ENCODE results near the gene UBE3B. TPM values are rescaled to one million over a fixed set of nuclear protein-coding genes. Genes with fewer than 3 reads are reported as not detected.

Gene UBE3B
- polyA plus RNA-seq, 1 donor (not counting 4 experiments of a cell fraction or from before 2014, with no cell fraction given) = 27.1 TPM

DNA sequence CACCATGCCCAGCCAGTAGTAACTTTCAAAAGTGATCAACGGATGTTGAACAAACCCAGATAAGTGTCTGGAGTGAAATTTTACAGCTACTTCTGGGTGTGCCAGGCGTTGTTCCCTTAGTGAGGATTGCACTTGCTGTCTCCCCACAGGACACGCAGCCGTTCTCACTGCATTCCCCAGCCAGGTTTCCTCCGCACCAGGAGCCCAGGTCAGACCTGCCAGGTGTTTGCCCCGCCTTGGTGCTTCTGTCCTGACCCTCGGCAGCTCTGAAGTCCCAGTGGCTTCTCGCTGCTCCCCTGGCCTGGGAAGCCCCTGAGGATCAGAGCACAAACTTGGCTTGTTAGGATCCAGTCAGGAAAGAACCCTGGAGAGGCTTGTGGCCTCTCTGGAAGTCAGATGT, 59.7 kb downstream of the UBE3B start:
- Histone ChIP-seq H3K9me1 (ENCODE audit: control insufficient read depth, extremely low read depth, insufficient read depth, low read length) (no peaks in the 10 kb centered on the region), H2AFZ (ENCODE audit: control insufficient read depth, low read length) (no peak overlapping the region), H3K27me3 (ENCODE audit: control insufficient read depth, extremely low read depth, insufficient read depth, low read length) (no peaks in the 10 kb centered on the region), H3K4me2 (ENCODE audit: control insufficient read depth, extremely low read depth, insufficient read depth, low read depth, low read length) (no peak overlapping the region), H3K79me2 (ENCODE audit: control insufficient read depth, insufficient read depth, low read length) (no peaks in the 10 kb centered on the region), H3K4me3 (ENCODE audit: control insufficient read depth in 2 of 3, extremely low read depth in 1 of 3, insufficient read depth in 2 of 3, low read depth in 1 of 3, low read length in 3 of 3) (no peak overlapping the region), H3K27ac (ENCODE audit: control insufficient read depth, insufficient read depth, low read length) (no peak overlapping the region), H3K36me3 (ENCODE audit: control insufficient read depth in 2 of 2, extremely low read depth in 1 of 2, insufficient read depth in 2 of 2, low read length in 2 of 2) (no peaks in the 10 kb centered on the region), H4K20me1 (ENCODE audit: control insufficient read depth, extremely low read depth, insufficient read depth, low read length) (no peaks in the 10 kb centered on the region), H3K4me1 (ENCODE audit: control insufficient read depth, extremely low read depth, insufficient read depth, low read length) (peaks cover 9% of the 10 kb centered on the region), H3K9ac (ENCODE audit: control insufficient read depth, extremely low read depth, insufficient read depth, low read length) (no peak overlapping the region), H3K9me3 (ENCODE audit: control insufficient read depth, low read depth, low read length) (no peaks in the 10 kb centered on the region)
- no peak for TF ChIP-seq CTCF (optimal IDR thresholded peaks at IDR 0.05 in 1 of 3, IDR thresholded peaks at IDR 0.05 in 1 of 3, conservative IDR thresholded peaks at IDR 0.05 in 1 of 3; ENCODE audit: extremely low read depth in 1 of 3, insufficient read depth in 2 of 3, low read length in 3 of 3)
- TF ChIP-seq EZH2 (IDR thresholded peaks at IDR 0.05; ENCODE audit: low read length) = no peak
- FAIRE-seq (no peak), DNase-seq (ENCODE audit: low read depth, low spot score) (no peak)
- dilution Hi-C loops (cut with MboI; ENCODE audit: extremely low pct_ligation_motif_present, low sequenced_read_pairs) = loop anchor here (25.0 kb wide), 1 partner anchor 250 kb away; no protein-coding TSS in a partner anchor

DNA sequence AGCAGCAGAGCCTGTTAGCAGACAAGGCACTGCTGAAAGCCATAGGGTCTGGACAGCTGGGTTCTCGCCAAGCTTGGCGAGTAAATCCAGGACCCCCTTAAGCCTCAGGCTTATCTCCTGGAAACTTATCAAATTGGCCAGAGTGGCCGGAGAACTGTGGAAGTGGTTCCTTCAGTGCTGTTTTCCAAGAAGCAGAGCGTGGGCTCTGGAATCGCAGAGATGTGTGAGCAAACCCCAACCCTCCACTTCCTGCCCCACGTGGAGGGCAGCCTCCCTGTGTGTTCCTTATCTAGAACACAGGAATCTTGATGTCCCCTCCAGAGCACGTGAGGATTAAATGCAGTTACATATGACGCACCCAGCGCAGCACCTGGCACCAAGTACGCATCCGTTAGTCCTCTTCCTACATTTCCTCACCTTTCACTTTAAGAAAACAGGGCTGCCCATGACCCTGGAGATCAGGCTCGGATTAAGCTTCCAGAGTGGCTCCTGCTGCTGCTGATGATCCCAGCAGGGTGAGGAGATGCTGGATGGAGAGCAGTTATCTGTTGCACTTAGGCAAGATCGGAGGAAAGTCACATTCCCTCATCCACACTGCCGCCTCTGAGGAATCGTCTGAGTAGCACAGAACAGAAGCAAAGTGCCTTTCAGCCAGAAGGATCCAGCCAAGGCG, 60.9 kb downstream of the UBE3B start:
- H3K79me2 ChIP-seq (ENCODE audit: control insufficient read depth, insufficient read depth, low read length) = no peaks in the 10 kb centered on the region
- no peaks in the 10 kb centered on the region for H4K20me1 ChIP-seq (ENCODE audit: control insufficient read depth, extremely low read depth, insufficient read depth, low read length)
- no peaks in the 10 kb centered on the region for H3K9me1 ChIP-seq (ENCODE audit: control insufficient read depth, extremely low read depth, insufficient read depth, low read length)
- no peaks in the 10 kb centered on the region for H3K9me3 ChIP-seq (ENCODE audit: control insufficient read depth, low read depth, low read length)
- DNase-seq (ENCODE audit: low read depth, low spot score) (no peak), FAIRE-seq (no peak)
- no peak overlapping the region for H3K27ac ChIP-seq (ENCODE audit: control insufficient read depth, insufficient read depth, low read length)
- no peak overlapping the region for H3K4me3 ChIP-seq (ENCODE audit: control insufficient read depth in 2 of 3, extremely low read depth in 1 of 3, insufficient read depth in 2 of 3, low read depth in 1 of 3, low read length in 3 of 3)
- H3K36me3 ChIP-seq (ENCODE audit: control insufficient read depth in 2 of 2, extremely low read depth in 1 of 2, insufficient read depth in 2 of 2, low read length in 2 of 2) = no peaks in the 10 kb centered on the region
- H3K9ac ChIP-seq (ENCODE audit: control insufficient read depth, extremely low read depth, insufficient read depth, low read length) = no peak overlapping the region
- H2AFZ ChIP-seq (ENCODE audit: control insufficient read depth, low read length) = no peak overlapping the region
- TF ChIP-seq EZH2 (IDR thresholded peaks at IDR 0.05; ENCODE audit: low read length) = no peak
- TF ChIP-seq CTCF (optimal IDR thresholded peaks at IDR 0.05 in 1 of 3, IDR thresholded peaks at IDR 0.05 in 1 of 3, conservative IDR thresholded peaks at IDR 0.05 in 1 of 3; ENCODE audit: extremely low read depth in 1 of 3, insufficient read depth in 2 of 3, low read length in 3 of 3) = no peak
- H3K4me1 ChIP-seq (ENCODE audit: control insufficient read depth, extremely low read depth, insufficient read depth, low read length) = peaks cover 9% of the 10 kb centered on the region
- dilution Hi-C loops (cut with MboI; ENCODE audit: extremely low pct_ligation_motif_present, low sequenced_read_pairs) = loop anchor here (25.0 kb wide), 1 partner anchor 249 kb away; no protein-coding TSS in a partner anchor
- H3K27me3 ChIP-seq (ENCODE audit: control insufficient read depth, extremely low read depth, insufficient read depth, low read length) = no peaks in the 10 kb centered on the region
- no peak overlapping the region for H3K4me2 ChIP-seq (ENCODE audit: control insufficient read depth, extremely low read depth, insufficient read depth, low read depth, low read length)
